Activated CD4-positive, alpha-beta T cell treated with anti-CD3 and anti-CD28 coated beads, Interleukin-2, amount 10 ng/mL, durations not matched to agents 24 days and 14 days (primary cell): Measurements from ENCODE around the gene GEMIN7. TPM values are rescaled to one million over a fixed set of nuclear protein-coding genes. Genes with fewer than 3 reads are reported as not detected.
A peak's percentile ranks its signal among the peaks of the same experiment; 100 is the strongest.

Source experiments
- DNase-seq: peaks from one replicate; pipeline ENCODE4 v3.0.0; 2022
- H3K27ac Mint-ChIP-seq: one replicate; pipeline ENCODE4 v1.8.0; 2022; ENCODE audit warnings: mild to moderate bottlenecking, mixed read lengths
- H3K27me3 Mint-ChIP-seq: one replicate; pipeline ENCODE4 v1.8.0; 2022; ENCODE audit warnings: mixed read lengths
- H3K36me3 Mint-ChIP-seq: one replicate; pipeline ENCODE4 v1.8.0; 2022; ENCODE audit warnings: low read depth, mild to moderate bottlenecking, mixed read lengths
- H3K4me1 Mint-ChIP-seq: one replicate; pipeline ENCODE4 v1.8.0; 2021; ENCODE audit warnings: mixed read lengths
- H3K4me3 Mint-ChIP-seq: one replicate; pipeline ENCODE4 v1.8.0; 2022; ENCODE audit warnings: mild to moderate bottlenecking, moderate library complexity, mixed read lengths
- H3K9me3 Mint-ChIP-seq: one replicate; pipeline ENCODE4 v1.8.0; 2021; ENCODE audit warnings: mixed read lengths
- intact Hi-C: fragments of 100-400 bp; cut with micrococcal nuclease; formaldehyde crosslinking; loops from one replicate; pipeline ENCODE4 v1.15.1; 2023
- total RNA-seq: library from RNA; stranded (reverse); gene quantifications from 2 replicates; pipeline ENCODE4 v1.2.3, GENCODE V29; 2022

Gene GEMIN7
- total RNA-seq, 1 donor from 2014 or later, result 51.5 TPM

DNA sequence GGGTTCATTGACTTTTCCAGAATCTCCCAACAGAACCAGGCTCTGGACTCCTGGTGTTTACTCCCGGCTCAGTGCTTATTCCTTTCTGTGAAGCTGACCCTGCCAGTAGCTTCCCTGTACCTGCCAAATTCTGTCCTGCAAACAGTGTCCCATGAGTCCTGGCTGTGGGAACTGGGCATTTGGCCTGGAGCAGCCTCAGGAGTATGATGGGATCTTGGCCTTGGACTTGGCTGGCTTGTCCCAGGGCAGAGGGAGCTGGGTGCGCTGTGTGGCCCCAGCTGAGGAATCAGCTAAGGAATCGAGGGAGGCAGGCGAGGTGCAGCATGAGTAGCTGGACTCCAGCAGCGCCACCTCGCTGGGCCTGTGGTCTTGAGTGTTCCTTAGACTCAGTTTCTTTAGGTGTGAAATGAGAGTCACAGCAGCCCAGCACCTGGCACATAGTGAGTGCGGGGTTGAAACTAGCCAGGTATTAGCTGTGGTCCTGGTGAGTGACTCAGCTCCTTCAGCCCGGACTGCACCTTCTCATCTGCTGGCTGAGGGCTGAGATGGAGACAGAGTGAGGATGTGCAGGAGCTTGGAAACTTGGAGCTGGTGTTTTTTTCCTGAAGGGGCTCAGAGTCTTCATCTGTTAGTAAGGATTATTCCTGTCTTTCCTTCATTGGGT lies 29.9 kb upstream of the GEMIN7 start:
- no peak for DNase-seq
- Mint-ChIP-seq H3K9me3 (no peaks in the 10 kb centered on the region), H3K4me1 (peaks cover 32% of the 10 kb centered on the region), H3K36me3 (peaks cover 40% of the 10 kb centered on the region), H3K4me3 (no peak overlapping the region), H3K27ac (peak overlapping the region; percentile 34), H3K27me3 (no peaks in the 10 kb centered on the region)
- intact Hi-C loops, result no loop called here

GRCh38 chr19:45050036-45050435 lies 29.0 kb upstream of the GEMIN7 start:
- Mint-ChIP-seq H3K27ac (no peak overlapping the region), H3K9me3 (no peaks in the 10 kb centered on the region)
- intact Hi-C loops, result no loop called here

DNA sequence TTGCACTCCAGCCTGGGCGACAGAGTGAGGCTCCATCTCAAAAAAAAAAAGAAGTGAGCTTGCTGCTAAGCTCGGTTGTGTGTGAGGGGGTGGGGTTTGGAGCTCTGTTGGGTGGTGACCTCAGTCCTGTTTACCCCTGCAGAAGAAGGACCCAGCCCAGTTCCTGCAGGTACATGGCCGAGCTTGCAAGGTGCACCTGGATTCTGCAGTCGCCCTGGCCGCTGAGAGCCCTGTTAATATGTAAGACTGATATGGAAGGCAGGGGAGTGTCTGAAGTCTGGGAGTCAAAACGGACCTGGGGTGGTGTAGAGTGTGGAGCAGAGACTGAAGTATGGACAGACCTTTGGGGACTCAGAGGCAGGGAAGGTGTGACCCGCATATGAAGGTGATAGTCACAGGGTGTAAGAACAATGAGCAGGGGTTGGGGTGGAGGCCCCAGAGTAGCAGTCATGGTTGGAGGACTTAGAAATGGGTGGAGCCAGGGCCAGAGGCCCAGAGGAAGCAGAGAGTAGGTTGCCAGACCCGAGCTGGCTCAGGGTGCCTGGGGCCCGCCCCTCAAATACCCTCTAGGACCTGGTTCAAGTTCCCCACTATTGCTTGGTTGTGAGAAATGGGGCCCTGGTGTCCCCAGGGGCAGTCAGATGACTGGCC lies 27.0 kb upstream of the GEMIN7 start:
- H3K36me3 Mint-ChIP-seq, result peaks cover 37% of the 10 kb centered on the region
- H3K4me3 Mint-ChIP-seq, result no peak overlapping the region
- intact Hi-C loops, result no loop called here
- no peaks in the 10 kb centered on the region for H3K27me3 Mint-ChIP-seq
- peaks cover 16% of the 10 kb centered on the region for H3K4me1 Mint-ChIP-seq
- no peak for DNase-seq
- no peaks in the 10 kb centered on the region for H3K9me3 Mint-ChIP-seq
- H3K27ac Mint-ChIP-seq, result no peak overlapping the region

More at GRCh38 chr19:45050036-45050435, 29.0 kb upstream of the GEMIN7 start:
- no peaks in the 10 kb centered on the region for H3K27me3 Mint-ChIP-seq
- H3K4me1 Mint-ChIP-seq, result peaks cover 31% of the 10 kb centered on the region
- H3K36me3 Mint-ChIP-seq, result peaks cover 41% of the 10 kb centered on the region
- no peak for DNase-seq
- H3K4me3 Mint-ChIP-seq, result no peak overlapping the region

- H3K4me1 Mint-ChIP-seq, result peaks cover 4% of the 10 kb centered on the region
- H3K9me3 Mint-ChIP-seq, result no peaks in the 10 kb centered on the region
- no peak overlapping the region for H3K27ac Mint-ChIP-seq
- H3K36me3 Mint-ChIP-seq, result peaks cover 63% of the 10 kb centered on the region
- no peak overlapping the region for H3K4me3 Mint-ChIP-seq
- no peaks in the 10 kb centered on the region for H3K27me3 Mint-ChIP-seq
- intact Hi-C loops, result no loop called here
- DNase-seq, result no peak
Observed at GRCh38 chr19:45056831-45057230, 22.2 kb upstream of the GEMIN7 start.

DNA sequence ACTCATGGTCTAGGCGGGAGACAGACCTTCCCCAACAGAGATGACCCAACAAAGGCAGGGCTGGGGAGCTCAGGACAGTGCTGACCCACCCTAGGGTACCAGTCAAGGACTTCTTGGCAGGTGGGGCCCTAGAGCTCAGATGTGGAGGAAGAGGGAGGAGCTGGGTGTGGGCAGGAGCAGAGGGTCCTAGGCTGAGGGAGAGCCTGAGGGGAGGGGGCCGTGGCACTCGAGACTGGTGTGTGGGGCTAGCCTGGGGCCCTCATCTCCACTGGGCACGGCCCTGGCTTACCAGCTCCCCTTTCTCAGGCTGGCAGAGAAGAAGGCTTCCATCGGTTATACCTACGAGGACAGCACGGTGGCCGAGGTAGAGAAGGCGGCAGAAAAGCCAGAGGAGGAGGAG lies 21.6 kb upstream of the GEMIN7 start:
- H3K4me3 Mint-ChIP-seq, result no peak overlapping the region

DNA sequence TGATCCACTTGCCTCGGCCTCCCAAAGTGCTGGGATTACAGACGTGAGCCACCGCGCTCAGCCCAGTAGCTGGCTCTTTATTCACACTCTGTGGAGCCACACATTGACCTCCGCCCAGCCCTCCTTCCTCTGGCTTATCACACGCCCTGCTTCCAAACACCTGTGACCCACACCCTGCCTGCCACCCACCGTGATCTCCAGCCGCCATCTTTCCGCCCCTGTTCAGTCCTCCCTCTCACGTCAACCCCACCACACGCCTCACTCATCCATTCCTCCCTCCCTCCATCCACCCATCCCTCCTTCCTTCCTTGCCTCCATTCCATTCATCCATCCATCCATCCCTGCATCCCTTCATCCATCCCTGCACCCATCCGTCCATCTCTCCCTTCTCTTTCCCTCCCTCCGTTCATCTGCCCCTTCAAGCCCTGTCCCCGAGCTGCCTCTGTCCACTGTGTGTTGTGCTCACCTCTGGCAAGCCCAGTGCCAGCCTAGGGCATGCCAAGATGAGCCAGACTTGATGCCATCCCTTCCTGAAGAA lies 20.4 kb upstream of the GEMIN7 start:
- intact Hi-C loops, result loop anchor here (1.0 to 2.0 kb wide), 2 partner anchors 20 to 69 kb away; partner anchors contain the start of gene CLASRP
- no peaks in the 10 kb centered on the region for H3K27me3 Mint-ChIP-seq
- peaks cover 4% of the 10 kb centered on the region for H3K4me1 Mint-ChIP-seq
- no peak for DNase-seq
- peaks cover 64% of the 10 kb centered on the region for H3K36me3 Mint-ChIP-seq
- no peak overlapping the region for H3K4me3 Mint-ChIP-seq
- no peak overlapping the region for H3K27ac Mint-ChIP-seq
- no peaks in the 10 kb centered on the region for H3K9me3 Mint-ChIP-seq

More for the DNA sequence above, 21.6 kb upstream of the GEMIN7 start:
- Mint-ChIP-seq H3K27ac (no peak overlapping the region), H3K4me1 (peaks cover 4% of the 10 kb centered on the region), H3K36me3 (peaks cover 60% of the 10 kb centered on the region), H3K27me3 (no peaks in the 10 kb centered on the region), H3K9me3 (no peaks in the 10 kb centered on the region)
- DNase-seq, result no peak
- intact Hi-C loops, result no loop called here

DNA sequence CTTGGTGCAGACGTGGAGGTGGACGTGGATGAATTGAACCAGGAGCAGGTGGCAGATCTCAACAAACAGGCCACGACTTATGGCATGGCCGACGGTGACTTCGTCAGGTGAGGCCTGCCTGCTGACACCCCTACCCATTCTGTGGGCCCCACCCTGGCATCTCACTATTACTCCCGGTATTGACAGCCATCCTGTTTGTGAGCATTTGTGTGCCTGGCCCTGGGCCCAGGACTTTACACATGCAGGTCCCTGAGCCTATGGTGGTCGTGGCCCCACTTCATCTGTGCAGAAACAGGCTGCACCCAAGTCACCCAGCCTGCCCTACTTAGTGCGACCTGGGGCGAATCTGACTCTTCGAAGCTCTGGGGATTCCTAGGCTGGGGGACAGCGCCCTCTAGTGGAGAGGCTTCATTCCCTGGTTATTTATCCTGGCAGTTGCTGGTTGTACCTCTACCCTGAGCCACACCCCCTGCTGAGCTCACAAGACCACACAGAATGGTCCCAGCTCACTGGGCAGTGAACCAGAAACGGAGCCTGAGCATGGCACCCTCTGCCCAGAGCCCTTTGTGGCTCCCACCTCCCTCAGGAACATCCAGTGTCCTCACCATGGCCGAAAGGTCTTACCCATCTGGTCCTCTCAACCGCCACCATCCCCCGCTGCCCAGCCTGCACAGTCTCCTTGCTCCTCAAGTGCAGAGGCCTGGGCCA lies 19.6 kb upstream of the GEMIN7 start:
- DNase-seq, result peak; percentile 95
- Mint-ChIP-seq H3K9me3 (no peaks in the 10 kb centered on the region), H3K36me3 (peaks cover 61% of the 10 kb centered on the region), H3K4me3 (no peak overlapping the region), H3K27ac (no peak overlapping the region), H3K27me3 (no peaks in the 10 kb centered on the region), H3K4me1 (peaks cover 4% of the 10 kb centered on the region)
- intact Hi-C loops, result loop anchor here (1.0 to 2.0 kb wide), 2 partner anchors 21 to 70 kb away; partner anchors contain the start of gene CLASRP

GRCh38 chr19:45061965-45062364 lies 17.1 kb upstream of the GEMIN7 start:
- H3K4me3 Mint-ChIP-seq, result no peak overlapping the region
- DNase-seq, result no peak
- H3K4me1 Mint-ChIP-seq, result peaks cover 4% of the 10 kb centered on the region
- no peaks in the 10 kb centered on the region for H3K9me3 Mint-ChIP-seq
- intact Hi-C loops, result no loop called here
- H3K27me3 Mint-ChIP-seq, result no peaks in the 10 kb centered on the region
- peaks cover 61% of the 10 kb centered on the region for H3K36me3 Mint-ChIP-seq
- H3K27ac Mint-ChIP-seq, result no peak overlapping the region

DNA sequence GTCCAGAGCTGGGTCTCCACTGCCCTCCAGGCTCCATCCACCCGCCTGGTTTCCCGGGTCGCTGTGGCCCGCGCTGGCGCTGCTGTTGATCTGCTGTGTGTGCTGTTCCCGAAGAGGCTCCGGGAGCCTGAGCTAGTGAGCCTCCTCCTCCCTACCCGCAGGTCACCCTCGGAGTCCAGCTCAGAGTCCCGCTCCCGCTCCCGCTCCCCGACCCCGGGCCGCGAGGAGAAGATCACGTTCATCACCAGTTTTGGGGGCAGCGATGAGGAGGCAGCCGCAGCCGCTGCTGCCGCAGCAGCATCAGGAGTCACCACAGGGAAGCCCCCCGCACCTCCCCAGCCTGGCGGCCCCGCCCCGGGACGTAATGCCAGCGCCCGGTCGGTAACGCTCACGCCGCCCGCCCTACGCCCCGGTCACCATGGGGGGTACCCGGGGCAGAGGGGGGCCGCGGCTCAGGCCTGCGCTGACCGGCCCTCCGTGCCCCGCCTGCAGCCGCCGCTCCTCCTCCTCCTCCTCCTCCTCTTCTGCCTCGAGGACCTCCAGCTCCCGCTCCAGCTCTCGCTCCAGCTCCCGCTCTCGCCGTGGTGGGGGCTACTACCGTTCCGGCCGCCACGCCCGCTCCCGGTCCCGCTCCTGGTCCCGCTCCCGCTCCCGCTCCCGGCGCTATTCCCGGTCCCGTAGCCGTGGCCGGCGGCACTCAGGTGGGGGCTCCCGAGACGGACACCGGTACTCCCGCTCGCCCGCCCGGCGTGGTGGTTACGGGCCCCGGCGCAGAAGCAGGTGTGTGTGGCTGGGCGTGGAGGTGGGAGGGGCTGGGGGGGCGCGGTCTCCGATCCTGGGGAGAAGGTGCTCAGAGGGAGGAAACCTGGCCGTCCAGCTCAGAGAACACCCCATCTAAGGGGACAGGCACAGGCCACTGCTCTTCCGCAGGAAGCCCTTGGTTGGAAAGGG lies 14.9 kb upstream of the GEMIN7 start:
- no peak for DNase-seq
- Mint-ChIP-seq H3K36me3 (peaks cover 51% of the 10 kb centered on the region), H3K4me3 (no peak overlapping the region), H3K4me1 (peaks cover 4% of the 10 kb centered on the region), H3K27ac (no peak overlapping the region), H3K27me3 (no peaks in the 10 kb centered on the region), H3K9me3 (no peaks in the 10 kb centered on the region)
- intact Hi-C loops, result no loop called here

DNA sequence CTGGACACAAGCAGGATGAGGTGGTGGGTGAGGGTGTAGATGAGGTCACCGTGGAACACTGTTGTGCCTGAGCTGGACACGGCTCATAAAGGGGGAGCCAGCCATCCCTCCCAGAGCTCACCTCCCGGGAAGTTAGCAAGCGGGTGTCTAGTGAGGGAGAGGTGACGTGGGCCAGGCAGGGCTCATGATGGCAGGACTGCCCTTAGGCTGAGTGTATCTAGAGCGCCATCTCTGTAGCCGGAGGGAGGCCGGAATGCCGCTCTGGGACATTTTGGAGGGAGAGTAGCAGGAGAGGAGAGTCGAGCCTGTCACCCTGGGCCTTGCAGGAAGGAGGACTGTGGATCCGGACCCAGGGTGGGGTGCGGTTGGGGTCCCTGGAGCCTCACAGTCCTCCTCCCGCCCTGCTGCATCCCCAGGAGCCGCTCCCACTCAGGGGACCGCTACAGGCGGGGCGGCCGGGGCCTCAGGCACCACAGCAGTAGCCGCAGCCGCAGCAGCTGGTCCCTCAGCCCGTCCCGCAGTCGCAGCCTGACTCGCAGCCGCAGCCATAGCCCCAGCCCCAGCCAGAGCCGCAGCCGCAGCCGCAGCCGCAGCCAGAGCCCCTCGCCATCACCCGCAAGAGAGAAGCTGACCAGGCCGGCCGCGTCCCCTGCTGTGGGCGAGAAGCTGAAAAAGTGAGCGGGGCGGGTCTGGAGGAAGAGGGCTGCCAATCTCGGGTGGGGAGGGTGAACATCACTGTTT lies 12.0 kb upstream of the GEMIN7 start:
- Mint-ChIP-seq H3K9me3 (no peaks in the 10 kb centered on the region), H3K36me3 (peaks cover 43% of the 10 kb centered on the region), H3K27me3 (no peaks in the 10 kb centered on the region), H3K4me1 (no peaks in the 10 kb centered on the region), H3K27ac (no peak overlapping the region), H3K4me3 (no peak overlapping the region)
- intact Hi-C loops, result no loop called here
- no peak for DNase-seq

GRCh38 chr19:45068041-45068440 lies 11.0 kb upstream of the GEMIN7 start:
- Mint-ChIP-seq H3K9me3 (no peaks in the 10 kb centered on the region), H3K4me1 (no peaks in the 10 kb centered on the region), H3K4me3 (no peak overlapping the region), H3K27ac (no peak overlapping the region), H3K27me3 (no peaks in the 10 kb centered on the region), H3K36me3 (peaks cover 40% of the 10 kb centered on the region)
- DNase-seq, result no peak
- intact Hi-C loops, result no loop called here

DNA sequence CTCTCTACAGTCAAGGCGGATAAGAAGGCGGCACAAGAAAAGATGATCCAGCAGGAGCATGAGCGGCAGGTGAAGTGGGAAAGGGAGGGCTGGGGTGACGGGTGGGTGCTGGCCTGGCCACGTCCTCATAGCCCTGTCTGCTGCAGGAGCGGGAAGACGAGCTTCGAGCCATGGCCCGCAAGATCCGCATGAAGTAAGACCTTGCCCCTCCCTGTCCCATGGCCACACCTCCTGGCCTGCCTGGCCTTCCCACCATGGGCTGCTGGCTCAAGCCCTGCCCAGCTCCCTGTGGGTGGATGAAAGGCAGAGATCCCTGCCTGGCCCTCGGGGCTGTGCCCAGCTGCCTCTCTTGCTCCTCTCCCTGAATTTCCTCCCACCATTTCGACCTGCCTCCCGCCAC lies 10.0 kb upstream of the GEMIN7 start:
- H3K27ac Mint-ChIP-seq, result no peak overlapping the region

DNA sequence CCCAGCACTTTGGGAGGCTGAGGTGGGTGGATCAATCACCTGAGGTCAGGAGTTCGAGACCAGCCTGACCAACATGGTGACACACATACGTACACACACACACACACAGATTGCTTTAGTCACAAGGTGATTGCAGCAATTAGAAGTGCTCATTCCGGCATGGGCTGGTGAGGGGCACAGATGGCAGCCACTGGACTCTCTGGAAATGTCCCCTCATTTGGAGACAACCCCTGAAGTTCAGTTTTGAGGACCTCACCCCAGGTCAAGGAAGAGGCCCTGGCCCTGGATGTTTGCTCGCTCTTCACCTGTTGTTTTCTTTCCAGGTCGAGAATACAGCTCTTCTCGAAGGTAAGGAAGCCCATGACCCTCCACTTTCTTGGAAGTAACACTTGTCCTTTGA lies 8.8 kb upstream of the GEMIN7 start:
- Mint-ChIP-seq H3K9me3 (no peaks in the 10 kb centered on the region), H3K27ac (no peak overlapping the region), H3K27me3 (no peaks in the 10 kb centered on the region), H3K36me3 (peaks cover 28% of the 10 kb centered on the region), H3K4me1 (no peaks in the 10 kb centered on the region), H3K4me3 (no peak overlapping the region)
- DNase-seq, result no peak
- intact Hi-C loops, result no loop called here

More for the DNA sequence above, 10.0 kb upstream of the GEMIN7 start:
- intact Hi-C loops, result no loop called here
- Mint-ChIP-seq H3K4me1 (no peaks in the 10 kb centered on the region), H3K4me3 (no peak overlapping the region), H3K9me3 (no peaks in the 10 kb centered on the region), H3K27me3 (no peaks in the 10 kb centered on the region), H3K36me3 (peaks cover 34% of the 10 kb centered on the region)
- DNase-seq, result no peak
